IPS-18a (cell line): Measurements from ENCODE around the gene PYGB.
"Not testable (repeated sequence)": the region's sequence is repeated elsewhere in the genome, so short reads cannot be mapped to it uniquely, and the experiment has no call there.

Experiments
- H3K27ac ChIP-seq: one replicate; pipeline ENCODE4 v1.5.1; 2013; ENCODE audit warnings: low read length
- H3K27me3 ChIP-seq: one replicate; pipeline ENCODE4 v1.6.1; 2013; ENCODE audit warnings: mild to moderate bottlenecking, low read length; ENCODE audit not compliant: control insufficient read depth, insufficient read depth
- H3K36me3 ChIP-seq: one replicate; pipeline ENCODE4 v1.6.1; 2013; ENCODE audit warnings: low read depth, low read length; ENCODE audit not compliant: control insufficient read depth
- H3K4me1 ChIP-seq: one replicate; pipeline ENCODE4 v1.6.1; 2013; ENCODE audit warnings: low read depth, low read length; ENCODE audit not compliant: control insufficient read depth
- H3K4me3 ChIP-seq: one replicate; pipeline ENCODE4 v1.5.1; 2013; ENCODE audit warnings: low read length
- H3K9ac ChIP-seq: one replicate; pipeline ENCODE4 v1.6.1; 2013; ENCODE audit warnings: mild to moderate bottlenecking, low read length, moderate library complexity
- H3K9me3 ChIP-seq: one replicate; pipeline ENCODE4 v1.6.1; 2013; ENCODE audit warnings: low read depth, low read length; ENCODE audit not compliant: control insufficient read depth

The PYGB gene

GRCh38 chr20:25323496-25324246 lies 75.8 kb downstream of the PYGB start:
- Histone ChIP-seq H3K36me3 (peaks cover 11% of the 10 kb centered on the region), H3K4me1 (peaks cover 10% of the 10 kb centered on the region), H3K27me3 (no peaks in the 10 kb centered on the region), H3K27ac (no peak overlapping the region), H3K9me3 (no peaks in the 10 kb centered on the region), H3K9ac (no peak overlapping the region), H3K4me3 (no peak overlapping the region)

GRCh38 chr20:25324412-25324811 lies 76.5 kb downstream of the PYGB start:
- no peak overlapping the region for H3K4me3 ChIP-seq
- H3K4me1 ChIP-seq: peaks cover 10% of the 10 kb centered on the region
- no peak overlapping the region for H3K9ac ChIP-seq
- peaks cover 11% of the 10 kb centered on the region for H3K36me3 ChIP-seq
- no peaks in the 10 kb centered on the region for H3K9me3 ChIP-seq
- no peak overlapping the region for H3K27ac ChIP-seq
- no peaks in the 10 kb centered on the region for H3K27me3 ChIP-seq

- no peaks in the 10 kb centered on the region for H3K9me3 ChIP-seq
- no peak overlapping the region for H3K27ac ChIP-seq
- H3K9ac ChIP-seq: no peak overlapping the region
- H3K4me3 ChIP-seq: no peak overlapping the region
- no peaks in the 10 kb centered on the region for H3K27me3 ChIP-seq
- H3K36me3 ChIP-seq: peaks cover 11% of the 10 kb centered on the region
- H3K4me1 ChIP-seq: peaks cover 10% of the 10 kb centered on the region
Observed at GRCh38 chr20:25325073-25325472, 77.2 kb downstream of the PYGB start.

- H3K4me3 ChIP-seq: no peak overlapping the region
- H3K27ac ChIP-seq: no peak overlapping the region
- H3K4me1 ChIP-seq: peaks cover 10% of the 10 kb centered on the region
- H3K9ac ChIP-seq: no peak overlapping the region
- H3K36me3 ChIP-seq: peaks cover 11% of the 10 kb centered on the region
- H3K9me3 ChIP-seq: no peaks in the 10 kb centered on the region
- H3K27me3 ChIP-seq: no peaks in the 10 kb centered on the region
Observed at GRCh38 chr20:25325997-25326396, 78.1 kb downstream of the PYGB start.

- no peaks in the 10 kb centered on the region for H3K27me3 ChIP-seq
- H3K4me1 ChIP-seq: peaks cover 10% of the 10 kb centered on the region
- no peak overlapping the region for H3K4me3 ChIP-seq
- no peak overlapping the region for H3K9ac ChIP-seq
- H3K27ac ChIP-seq: no peak overlapping the region
- H3K9me3 ChIP-seq: no peaks in the 10 kb centered on the region
- H3K36me3 ChIP-seq: peaks cover 8% of the 10 kb centered on the region
Observed at GRCh38 chr20:25327521-25328235, 79.8 kb downstream of the PYGB start.

- no peaks in the 10 kb centered on the region for H3K27me3 ChIP-seq
- H3K9ac ChIP-seq: no peak overlapping the region
- H3K9me3 ChIP-seq: no peaks in the 10 kb centered on the region
- no peaks in the 10 kb centered on the region for H3K36me3 ChIP-seq
- H3K4me1 ChIP-seq: peaks cover 6% of the 10 kb centered on the region
- no peak overlapping the region for H3K27ac ChIP-seq
- no peak overlapping the region for H3K4me3 ChIP-seq
Observed at GRCh38 chr20:25328954-25329498, 81.1 kb downstream of the PYGB start.

- H3K9me3 ChIP-seq, H3K27me3 ChIP-seq, H3K9ac ChIP-seq, H3K4me1 ChIP-seq, H3K4me3 ChIP-seq, H3K36me3 ChIP-seq, H3K27ac ChIP-seq: not testable (repeated sequence)
Observed at GRCh38 chr20:25334972-25335371, 87.1 kb downstream of the PYGB start.

- Histone ChIP-seq H3K4me3 (no peak overlapping the region), H3K4me1 (peaks cover 11% of the 10 kb centered on the region), H3K36me3 (peaks cover 5% of the 10 kb centered on the region)
Observed at GRCh38 chr20:25336561-25337422, 88.9 kb downstream of the PYGB start.

GRCh38 chr20:25338112-25339023 lies 90.5 kb downstream of the PYGB start:
- Histone ChIP-seq H3K27ac (no peak overlapping the region), H3K27me3 (no peaks in the 10 kb centered on the region), H3K9me3 (no peaks in the 10 kb centered on the region), H3K36me3 (peaks cover 5% of the 10 kb centered on the region), H3K4me1 (peaks cover 11% of the 10 kb centered on the region), H3K4me3 (no peak overlapping the region), H3K9ac (no peak overlapping the region)

More at GRCh38 chr20:25336561-25337422, 88.9 kb downstream of the PYGB start:
- no peaks in the 10 kb centered on the region for H3K9me3 ChIP-seq
- no peak overlapping the region for H3K9ac ChIP-seq
- H3K27me3 ChIP-seq: no peaks in the 10 kb centered on the region
- no peak overlapping the region for H3K27ac ChIP-seq

GRCh38 chr20:25339608-25340007 lies 91.7 kb downstream of the PYGB start:
- H3K4me3 ChIP-seq: no peak overlapping the region
- H3K27me3 ChIP-seq: no peaks in the 10 kb centered on the region
- H3K9ac ChIP-seq: no peak overlapping the region
- no peak overlapping the region for H3K27ac ChIP-seq
- H3K4me1 ChIP-seq: peaks cover 11% of the 10 kb centered on the region
- no peaks in the 10 kb centered on the region for H3K9me3 ChIP-seq
- peaks cover 5% of the 10 kb centered on the region for H3K36me3 ChIP-seq
